Activated CD4-positive, alpha-beta T cell treated with anti-CD3 and anti-CD28 coated beads for 4 hours (primary cell): ENCODE measurements around the gene IL6.
"Not testable (repeated sequence)": the region's sequence is repeated elsewhere in the genome, so short reads cannot be mapped to it uniquely, and the experiment has no call there.

ENCODE experiments used
- DNase-seq, 2 donors: peaks; one replicate each; pipeline ENCODE4 v3.0.0-alpha.2; 2020

IL6 gene

GRCh38 chr7:22704722-22705121 is 22.3 kb upstream of the IL6 start:
- DNase-seq = not testable (repeated sequence)

- DNase-seq = not testable (repeated sequence)
Observed at GRCh38 chr7:22705874-22706273, 21.1 kb upstream of the IL6 start.

- DNase-seq = not testable (repeated sequence)
Observed at GRCh38 chr7:22707026-22707691, 19.8 kb upstream of the IL6 start.

- not testable (repeated sequence) for DNase-seq
Observed at GRCh38 chr7:22708214-22708613, 18.8 kb upstream of the IL6 start.

DNA sequence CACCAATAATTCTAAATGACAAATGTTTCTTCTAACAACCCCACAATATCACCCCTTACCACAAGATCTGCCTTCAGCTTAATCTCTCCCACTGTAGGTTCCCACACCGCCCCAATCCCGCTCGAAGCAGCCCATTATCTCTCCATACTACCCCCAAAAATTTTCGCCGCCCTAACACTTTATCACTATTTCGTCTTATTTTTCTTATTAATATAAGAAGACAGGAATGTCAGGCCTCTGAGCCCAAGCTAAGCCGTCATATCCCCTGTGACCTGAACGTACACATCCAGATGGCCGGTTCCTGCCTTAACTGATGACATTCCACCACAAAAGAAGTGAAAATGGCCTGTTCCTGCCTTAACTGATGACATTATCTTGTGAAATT is 18.3 kb upstream of the IL6 start:
- not testable (repeated sequence) for DNase-seq

- DNase-seq = not testable (repeated sequence)
Observed at GRCh38 chr7:22709062-22709829, 17.8 kb upstream of the IL6 start.

DNA sequence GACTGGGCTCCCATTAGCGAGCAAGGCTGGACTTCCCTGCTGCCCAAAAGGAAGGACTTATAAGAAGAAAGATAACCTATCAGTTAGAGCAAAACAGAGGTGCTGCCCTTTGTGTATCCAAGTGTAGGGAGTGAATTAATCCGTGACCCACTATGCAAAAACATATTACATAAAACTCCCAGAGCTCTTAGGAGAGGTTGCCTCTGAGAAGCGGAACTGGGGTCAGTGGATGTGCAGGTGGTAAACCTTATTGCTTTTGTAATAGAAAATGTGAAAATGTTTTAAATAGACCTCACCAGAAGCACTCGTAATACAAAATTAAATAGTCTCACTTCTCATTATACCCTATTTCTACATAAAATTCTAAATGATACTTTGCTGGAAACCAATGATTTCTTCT is 17.1 kb upstream of the IL6 start:
- no peak for DNase-seq

DNA sequence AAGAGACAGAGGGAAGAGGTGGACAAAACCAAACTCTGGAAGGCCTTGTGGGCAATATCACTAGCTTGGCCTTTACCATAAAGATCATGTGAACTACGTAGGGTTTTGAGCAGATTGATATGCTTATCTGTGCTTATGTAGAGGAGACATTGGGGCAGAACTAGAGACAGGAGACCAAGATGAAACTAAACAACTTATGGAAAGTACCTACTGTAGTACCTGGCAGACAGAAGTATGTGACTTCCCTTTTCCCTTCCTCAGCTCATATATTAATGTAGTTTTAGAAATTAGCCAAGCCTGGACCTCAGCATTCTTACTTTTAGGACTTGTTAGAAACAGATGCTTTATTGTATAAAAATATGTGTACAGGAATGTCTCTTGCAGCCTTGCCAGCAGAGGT is 14.0 kb upstream of the IL6 start:
- DNase-seq = no peak

DNA sequence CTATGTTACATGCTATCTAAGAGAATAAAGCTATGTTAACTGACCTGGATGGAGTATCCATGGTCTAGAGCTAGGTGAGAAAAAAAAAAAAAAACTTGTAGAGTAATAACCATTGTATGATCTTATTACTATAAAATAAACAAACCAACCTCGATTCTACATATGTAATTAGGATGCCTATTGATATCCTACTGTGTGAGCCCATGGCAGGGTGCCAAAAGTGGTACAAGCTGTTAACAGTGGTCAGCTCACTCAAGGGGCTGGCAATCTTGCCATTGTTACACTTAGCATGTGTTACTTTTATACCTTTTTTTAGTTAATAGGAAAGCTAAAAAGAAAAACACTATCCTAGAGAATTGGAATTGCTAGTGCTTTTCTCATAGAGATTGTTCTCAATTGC is 13.5 kb upstream of the IL6 start:
- DNase-seq = no peak

DNA sequence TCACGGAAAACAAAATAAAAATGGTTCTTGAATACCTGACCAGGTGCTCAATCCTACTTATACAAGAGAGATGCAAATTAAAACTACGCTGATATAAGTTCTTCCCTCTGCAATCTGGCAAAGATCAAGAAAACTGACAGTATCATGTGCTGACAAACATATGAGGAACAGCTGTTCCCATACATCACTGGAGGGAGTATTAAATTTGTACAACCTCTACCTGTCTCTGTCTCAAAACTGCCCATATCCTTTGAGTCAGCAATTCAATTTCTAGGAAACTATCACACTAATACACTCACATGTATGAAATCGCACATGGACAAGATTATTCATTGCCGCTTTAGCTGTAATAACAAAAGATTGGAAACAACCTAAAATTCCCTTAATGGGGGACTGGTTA is 11.0 kb upstream of the IL6 start:
- DNase-seq = no peak

DNA sequence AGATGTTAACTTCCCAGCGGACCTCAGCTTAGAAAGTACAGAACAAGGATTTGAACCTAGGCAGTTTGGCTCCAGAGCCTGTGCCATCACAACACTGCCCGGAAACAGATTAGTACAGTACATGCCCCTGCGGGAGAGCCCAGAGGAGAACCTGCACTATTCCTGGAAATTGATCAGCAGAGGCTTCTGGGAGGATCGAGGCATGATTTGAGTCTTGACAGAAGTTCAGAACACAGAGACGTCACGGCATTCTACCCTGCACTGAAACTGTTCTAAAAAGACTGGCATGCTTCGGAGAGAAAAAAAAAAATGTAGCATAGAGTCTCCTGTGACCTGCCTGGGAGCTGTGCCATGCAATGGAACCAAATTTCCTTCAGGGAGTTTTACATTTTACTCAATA is 9.2 kb upstream of the IL6 start:
- DNase-seq = no peak

GRCh38 chr7:22718200-22718711 is 8.7 kb upstream of the IL6 start:
- no peak for DNase-seq

DNA sequence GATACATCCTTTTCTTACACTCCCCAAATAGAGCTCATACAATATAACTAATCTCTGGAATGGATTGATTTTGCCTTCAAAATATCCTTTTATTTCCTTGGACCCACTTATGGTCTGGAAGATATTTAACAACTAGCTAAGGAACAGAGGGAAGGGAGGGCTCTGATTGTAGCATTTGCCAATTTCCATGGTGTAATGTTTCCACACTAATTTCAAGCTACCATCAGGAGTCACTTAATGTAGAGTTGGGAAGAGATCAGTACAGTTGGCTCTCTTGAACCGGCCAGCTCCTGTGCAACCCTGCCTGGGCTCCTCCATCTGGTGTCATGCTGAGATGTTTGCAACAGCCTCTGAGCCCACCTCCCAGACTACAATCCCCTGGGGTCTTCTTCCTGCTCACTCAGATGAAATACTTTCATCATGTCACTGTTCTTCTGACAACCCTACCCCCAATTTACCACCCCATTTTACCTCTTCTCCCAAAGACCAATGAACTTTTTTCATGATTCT is 8.0 kb upstream of the IL6 start:
- no peak for DNase-seq

- no peak for DNase-seq
Observed at GRCh38 chr7:22720791-22721786, 5.9 kb upstream of the IL6 start.

DNA sequence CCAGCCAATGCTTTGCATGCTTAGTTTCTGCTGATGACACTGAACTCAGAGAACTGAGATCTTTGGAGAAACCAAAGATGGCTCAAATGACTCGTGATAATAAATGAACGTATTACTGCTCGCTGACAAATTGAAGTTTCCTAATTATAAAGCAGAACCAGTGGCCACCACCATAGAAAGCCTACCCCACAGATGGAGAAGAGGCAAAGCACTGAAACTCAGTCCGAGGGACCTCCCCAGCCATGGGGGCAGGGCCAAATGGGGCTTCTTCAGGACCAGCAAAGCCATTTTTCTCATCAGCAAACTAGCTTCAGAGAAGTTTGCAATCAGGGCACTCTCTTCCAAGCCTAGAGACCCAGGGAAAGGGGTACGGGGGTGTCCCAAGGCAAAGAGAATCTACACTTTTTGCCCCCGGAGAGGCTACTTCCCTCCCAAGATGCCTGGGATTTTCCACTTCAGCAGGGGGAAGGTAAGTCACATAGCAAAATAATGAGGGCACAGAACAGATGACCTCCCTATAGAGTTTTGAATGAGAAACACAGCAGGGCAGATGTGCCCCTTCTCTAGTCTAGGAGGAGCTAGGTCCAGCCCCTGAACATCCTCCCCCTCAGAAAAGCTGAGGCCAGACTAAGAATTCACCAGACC is 4.3 kb upstream of the IL6 start:
- DNase-seq = no peak

DNA sequence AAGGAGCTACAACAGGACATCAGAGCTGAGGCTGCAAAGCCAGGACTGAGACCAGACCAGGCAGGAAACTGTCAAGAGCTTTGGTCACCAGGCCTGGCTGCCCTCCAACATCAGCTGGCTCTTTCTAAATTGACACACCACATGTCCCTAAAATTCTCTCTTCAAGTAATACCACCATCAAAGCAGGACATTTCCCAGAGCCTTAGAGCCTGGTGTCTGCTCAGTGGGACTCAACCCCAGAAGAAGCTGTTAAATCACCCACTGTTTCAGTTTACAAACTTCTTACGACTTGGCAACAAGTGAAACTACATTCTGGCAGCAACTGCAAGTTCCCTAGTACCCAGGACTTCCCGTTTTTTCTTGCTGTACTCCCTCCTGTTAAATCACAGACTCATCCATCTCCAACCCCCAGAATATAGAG is 3.8 kb upstream of the IL6 start:
- DNase-seq = no peak

GRCh38 chr7:22723637-22724036 is 3.4 kb upstream of the IL6 start:
- no peak for DNase-seq

DNA sequence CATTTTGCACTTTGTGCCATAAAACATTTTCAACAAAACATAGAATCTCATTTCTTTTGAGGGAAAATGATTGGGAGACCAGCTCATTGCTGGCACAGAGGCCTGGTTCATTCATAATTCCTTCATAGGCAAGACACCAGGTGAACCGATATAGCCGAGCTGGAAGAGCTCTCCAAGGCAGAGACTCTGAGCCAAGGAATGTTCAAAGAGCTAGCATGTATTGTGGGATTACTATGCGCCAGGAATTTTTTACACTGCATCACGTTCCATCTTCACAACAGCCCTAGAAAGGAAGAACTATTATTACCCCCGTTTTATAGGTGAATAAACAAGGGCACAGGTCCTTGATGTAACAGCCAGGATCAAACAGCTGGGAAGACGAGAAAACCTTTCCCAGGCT is 2.1 kb upstream of the IL6 start:
- DNase-seq = no peak

DNA sequence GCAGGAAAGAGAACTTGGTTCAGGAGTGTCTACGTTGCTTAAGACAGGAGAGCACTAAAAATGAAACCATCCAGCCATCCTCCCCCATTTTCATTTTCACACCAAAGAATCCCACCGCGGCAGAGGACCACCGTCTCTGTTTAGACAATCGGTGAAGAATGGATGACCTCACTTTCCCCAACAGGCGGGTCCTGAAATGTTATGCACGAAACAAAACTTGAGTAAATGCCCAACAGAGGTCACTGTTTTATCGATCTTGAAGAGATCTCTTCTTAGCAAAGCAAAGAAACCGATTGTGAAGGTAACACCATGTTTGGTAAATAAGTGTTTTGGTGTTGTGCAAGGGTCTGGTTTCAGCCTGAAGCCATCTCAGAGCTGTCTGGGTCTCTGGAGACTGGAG is 1.4 kb upstream of the IL6 start:
- DNase-seq = no peak

- DNase-seq = peak; percentile 39 to 44
Observed at GRCh38 chr7:22726345-22726906, 574 bp upstream of the IL6 start.

DNA sequence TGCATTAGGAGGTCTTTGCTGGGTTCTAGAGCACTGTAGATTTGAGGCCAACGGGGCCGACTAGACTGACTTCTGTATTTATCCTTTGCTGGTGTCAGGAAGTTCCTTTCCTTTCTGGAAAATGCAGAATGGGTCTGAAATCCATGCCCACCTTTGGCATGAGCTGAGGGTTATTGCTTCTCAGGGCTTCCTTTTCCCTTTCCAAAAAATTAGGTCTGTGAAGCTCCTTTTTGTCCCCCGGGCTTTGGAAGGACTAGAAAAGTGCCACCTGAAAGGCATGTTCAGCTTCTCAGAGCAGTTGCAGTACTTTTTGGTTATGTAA is 675 bp downstream of the IL6 start:
- DNase-seq = no peak

DNA sequence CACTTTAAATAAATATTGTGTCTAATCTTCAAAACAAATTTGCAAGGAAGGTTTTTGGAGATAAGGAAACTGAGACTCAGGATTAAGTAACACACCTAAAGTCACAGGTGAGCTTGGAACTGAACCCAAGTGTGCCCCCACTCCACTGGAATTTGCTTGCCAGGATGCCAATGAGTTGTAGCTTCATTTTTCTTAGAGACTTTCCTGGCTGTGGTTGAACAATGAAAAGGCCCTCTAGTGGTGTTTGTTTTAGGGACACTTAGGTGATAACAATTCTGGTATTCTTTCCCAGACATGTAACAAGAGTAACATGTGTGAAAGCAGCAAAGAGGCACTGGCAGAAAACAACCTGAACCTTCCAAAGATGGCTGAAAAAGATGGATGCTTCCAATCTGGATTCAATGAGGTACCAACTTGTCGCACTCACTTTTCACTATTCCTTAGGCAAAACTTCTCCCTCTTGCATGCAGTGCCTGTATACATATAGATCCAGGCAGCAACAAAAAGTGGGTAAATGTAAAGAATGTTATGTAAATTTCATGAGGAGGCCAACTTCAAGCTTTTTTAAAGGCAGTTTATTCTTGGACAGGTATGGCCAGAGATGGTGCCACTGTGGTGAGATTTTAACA is 1.5 kb downstream of the IL6 start:
- DNase-seq = no peak
